RPMI8226 (cell line): ENCODE data around the gene HHIPL1.

Source experiments
- DNase-seq: peaks from one replicate; pipeline ENCODE4 v3.0.0-alpha.2; 2015

The HHIPL1 gene

DNA sequence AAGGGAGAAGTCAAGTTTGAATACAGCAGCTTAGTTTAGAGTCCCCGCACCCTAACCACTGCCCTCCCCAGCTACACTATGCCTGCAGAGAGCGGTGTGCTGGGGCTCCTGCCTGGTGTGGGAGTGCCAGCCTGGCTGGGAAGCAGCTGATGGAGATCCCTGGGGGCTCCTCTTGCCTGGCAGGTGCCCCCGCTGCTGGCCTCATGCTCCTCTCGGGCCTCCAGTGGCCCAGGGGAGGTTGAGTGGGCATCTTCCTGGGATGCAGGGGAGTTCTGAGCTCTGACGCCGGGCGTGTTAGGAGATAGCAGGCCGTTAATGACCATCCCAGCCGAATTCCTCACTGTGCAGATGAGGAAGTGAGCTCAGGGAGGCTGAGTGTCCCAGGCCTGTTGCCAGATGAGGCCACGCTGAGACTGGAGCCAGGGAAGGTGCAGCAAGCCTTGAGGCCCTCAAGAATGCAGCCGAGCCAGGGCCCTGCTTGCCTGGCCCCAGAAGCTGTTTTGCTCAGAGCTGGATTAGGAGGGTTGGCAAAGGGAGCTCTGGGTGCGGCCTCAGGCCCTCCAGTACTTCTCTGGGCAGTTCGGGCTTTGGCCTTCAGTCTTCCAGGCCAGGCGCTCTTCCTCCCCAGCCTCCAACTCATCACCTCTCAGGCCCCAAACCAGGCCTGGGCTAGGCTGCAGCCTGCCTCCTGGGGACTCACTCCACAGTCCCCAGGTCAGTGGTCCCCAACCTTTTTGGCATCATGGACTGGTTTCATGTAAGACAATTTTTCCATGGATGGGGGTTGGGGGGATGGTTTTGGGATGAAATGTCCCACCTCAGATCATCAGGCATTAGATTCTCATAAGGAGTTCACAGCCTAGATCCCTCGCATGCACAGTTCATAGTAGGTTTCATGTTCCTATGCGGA lies 32.6 kb downstream of the HHIPL1 start:
- DNase-seq = no peak

GRCh38 chr14:99678198-99678597 lies 33.3 kb downstream of the HHIPL1 start:
- no peak for DNase-seq

DNA sequence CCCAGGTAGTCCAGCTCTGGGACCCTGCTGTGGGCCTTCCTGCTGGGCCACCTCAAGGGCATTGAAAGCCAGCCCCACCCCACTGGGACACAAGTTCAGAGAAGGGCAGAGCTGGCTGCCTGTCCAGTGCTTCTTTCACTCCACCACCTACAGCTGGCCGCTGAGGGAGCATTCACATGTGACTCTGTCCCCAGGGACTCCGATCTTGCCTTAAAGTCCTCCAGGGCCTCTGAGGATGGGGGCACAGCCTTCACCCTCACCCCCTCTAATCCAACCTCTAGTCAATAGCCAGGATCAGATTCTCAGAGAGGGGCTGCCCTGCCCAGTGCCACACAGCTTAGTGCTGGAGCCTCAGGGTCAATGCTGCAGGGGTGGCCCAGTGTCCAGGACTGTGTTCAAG lies 34.2 kb downstream of the HHIPL1 start:
- DNase-seq = no peak

DNA sequence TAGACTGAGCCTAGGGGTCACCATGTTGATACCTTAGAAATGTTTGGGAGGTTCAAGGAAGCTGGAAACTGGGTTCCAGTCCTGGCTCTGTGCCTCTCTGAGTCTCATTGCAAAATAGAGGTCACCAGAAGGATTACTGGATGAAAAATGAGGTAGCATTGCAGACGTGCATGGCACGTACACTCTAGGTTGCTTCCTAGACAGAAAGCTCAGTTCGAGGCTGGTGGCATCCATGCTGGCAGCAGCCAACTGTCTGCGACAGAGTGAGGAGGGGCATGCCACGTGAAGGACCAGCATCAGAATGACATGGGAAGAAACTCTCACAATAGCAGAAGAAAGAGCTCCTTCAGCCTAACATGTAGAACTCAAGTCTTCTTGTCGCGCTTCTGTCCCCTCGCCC lies 34.6 kb downstream of the HHIPL1 start:
- DNase-seq = no peak

DNA sequence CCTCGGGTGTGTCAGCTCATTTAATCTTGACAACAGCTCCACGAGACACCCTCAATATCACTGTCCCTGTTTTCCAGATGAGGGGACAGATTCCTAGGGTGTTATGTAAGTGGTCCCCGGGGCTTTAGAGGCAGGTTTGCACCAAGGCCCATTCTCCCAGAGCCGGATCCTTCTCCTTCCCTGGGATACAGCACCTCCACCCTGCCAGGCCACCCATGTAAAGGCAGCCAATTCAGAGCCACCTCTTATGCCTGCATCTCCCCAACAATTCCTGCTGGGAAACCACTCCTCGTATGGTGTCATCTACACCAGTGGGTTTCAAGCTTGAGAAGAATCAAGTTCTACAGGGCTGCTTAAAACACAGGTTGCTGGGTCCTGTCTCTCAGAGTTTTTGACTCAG lies 35.1 kb downstream of the HHIPL1 start:
- no peak for DNase-seq

DNA sequence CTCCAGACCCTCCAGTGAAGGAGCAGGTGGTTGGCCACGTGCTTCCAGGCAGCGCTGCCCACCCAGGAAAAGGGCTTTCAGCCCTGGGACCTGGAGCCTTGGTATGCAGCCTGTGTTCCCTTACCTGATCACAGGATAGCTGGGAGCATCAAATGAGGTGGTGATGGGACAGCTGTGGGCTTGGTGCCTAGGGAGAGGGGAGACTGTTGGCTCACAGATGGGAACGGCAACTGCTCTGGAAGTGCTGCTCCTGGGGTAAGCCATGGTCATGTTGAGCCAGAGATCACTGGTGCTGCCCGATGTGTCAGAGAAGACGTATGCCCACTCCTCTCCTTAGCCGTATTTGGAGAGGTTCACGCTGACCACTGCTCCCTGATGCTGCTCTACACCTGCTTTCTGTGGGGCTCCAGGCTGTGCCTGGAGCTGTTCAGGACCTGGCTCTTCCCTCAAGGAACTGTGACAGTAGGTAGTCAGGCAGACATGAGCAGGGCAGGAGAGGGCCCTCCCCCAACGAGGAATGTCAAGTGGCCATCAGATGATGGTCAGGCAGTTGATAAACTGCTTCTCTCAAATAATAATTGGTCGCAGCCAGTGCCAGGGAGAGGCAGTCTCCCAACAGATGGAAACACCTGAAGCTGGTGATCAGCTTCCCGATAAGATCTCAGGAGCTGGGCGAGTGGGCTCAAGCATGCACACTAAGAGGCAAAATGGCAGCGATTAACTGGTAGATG lies 36.3 kb downstream of the HHIPL1 start:
- no peak for DNase-seq

- no peak for DNase-seq
Observed at GRCh38 chr14:99681832-99682148, 36.9 kb downstream of the HHIPL1 start.

GRCh38 chr14:99682809-99683618 lies 38.1 kb downstream of the HHIPL1 start:
- DNase-seq = peak; percentile 82

- DNase-seq = peak; percentile 98
Observed at GRCh38 chr14:99683619-99684409, 38.9 kb downstream of the HHIPL1 start, which contains the start of gene CYP46A1. CYP46A1 (plus strand) TSS chr14:99684298; CDS start chr14:99684418, 120 bp downstream.

DNA sequence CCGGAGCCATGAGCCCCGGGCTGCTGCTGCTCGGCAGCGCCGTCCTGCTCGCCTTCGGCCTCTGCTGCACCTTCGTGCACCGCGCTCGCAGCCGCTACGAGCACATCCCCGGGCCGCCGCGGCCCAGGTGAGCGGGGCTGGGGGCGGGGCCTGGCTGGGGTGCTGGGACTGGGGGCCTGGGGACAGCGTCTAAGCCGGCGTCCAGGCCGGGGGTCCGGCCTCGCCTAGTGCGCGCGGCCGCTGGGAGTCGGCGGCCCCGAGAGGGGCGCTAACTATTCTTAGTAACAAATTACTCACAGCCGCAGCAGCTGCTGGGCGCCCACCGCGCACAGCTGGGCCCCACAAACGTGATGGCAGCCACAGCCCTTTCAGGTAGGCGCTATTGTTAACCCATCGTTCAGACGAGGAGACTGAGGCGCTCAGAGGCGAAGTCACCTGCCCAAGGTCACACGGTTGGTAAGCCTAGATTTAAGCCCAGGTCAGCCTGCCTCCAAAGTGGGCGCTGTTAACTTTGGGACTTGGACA lies 39.5 kb downstream of the HHIPL1 start:
- no peak for DNase-seq

GRCh38 chr14:99685151-99685591 lies 40.2 kb downstream of the HHIPL1 start:
- DNase-seq = no peak

DNA sequence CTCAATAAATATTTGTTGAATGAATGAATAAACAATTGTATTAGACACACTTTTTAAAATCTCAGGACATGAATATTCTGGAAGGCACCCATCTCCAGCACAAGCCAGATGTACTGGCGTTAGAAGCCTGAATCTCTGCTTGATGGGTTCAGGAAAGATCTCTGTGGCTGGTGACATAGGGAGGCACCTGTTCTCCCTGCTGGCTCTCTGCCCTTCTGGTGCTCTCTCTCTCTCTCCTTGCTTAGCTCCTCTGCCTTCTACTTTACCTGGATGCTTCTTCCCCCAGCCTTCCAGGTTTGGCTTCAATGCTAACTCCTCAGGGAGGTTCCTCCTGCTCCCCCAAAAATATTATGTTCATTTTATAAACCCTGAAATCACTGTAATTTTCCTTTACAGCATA lies 40.7 kb downstream of the HHIPL1 start:
- DNase-seq = no peak

- DNase-seq = no peak
Observed at GRCh38 chr14:99686557-99687283, 41.8 kb downstream of the HHIPL1 start.

DNA sequence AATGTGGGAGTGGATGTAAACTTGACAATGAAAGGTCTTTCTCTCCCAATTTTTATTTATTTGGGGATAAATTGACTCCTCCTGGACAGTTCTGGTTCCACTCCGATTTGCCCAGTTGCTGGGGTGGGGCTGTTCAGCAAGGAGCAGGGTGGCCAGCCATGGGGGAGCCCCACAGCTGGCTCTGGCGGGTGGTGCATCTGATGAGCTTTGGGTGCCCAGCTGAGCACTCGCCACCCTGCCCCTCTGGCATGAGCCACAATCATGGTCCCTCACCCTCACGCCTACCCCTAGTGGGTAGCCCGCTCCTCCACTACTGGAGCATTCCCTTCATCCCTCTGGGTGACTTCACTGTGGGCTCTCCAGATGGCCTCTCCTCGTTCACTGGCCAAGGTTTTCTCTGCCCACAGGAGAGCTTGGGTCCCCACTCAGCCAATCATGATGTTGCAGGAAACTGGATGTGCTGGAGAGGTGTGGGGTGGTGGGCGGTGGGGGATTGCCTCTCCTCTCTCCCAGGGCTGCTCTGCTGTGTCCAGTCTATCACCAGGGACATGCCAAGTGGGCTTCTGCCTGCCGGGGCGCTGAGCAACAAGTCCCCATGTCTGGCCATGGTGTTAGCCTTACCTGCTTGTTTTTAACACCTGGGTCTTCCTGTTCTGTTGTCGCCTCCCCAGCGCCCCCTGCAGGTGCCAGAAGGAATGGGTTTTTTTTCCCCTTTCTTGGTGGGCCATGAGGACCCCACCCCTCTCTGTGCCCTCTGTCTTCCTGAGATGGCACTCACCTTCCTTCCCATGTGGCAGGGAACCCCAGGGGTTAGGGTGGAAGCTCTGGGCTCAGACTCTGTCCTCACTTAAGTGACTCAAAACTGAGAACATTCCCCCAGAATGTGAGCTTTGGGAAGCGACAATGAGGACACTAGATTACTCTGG lies 42.6 kb downstream of the HHIPL1 start:
- DNase-seq = peak; percentile 31

- DNase-seq = no peak
Observed at GRCh38 chr14:99688210-99688581, 43.3 kb downstream of the HHIPL1 start.

GRCh38 chr14:99688629-99689028 lies 43.7 kb downstream of the HHIPL1 start:
- DNase-seq = no peak

- DNase-seq = no peak
Observed at GRCh38 chr14:99689266-99690236, 44.6 kb downstream of the HHIPL1 start.

- no peak for DNase-seq
Observed at GRCh38 chr14:99690636-99691035, 45.7 kb downstream of the HHIPL1 start.
